Liver (tissue), 9 donors: ENCODE results near the gene FOXO3. TPM values are rescaled to one million over a fixed set of nuclear protein-coding genes. Genes with fewer than 3 reads are reported as not detected.

Experiments
- DNase-seq: peaks from one replicate; pipeline ENCODE4 v3.0.0-alpha.2; 2017; ENCODE audit warnings: low spot score
- H3K27ac ChIP-seq, 2 donors: one replicate each; pipeline ENCODE4 v1.7.0; 2013; ENCODE audit warnings: inconsistent platforms in 2 of 2, low read length in 2 of 2, control low read depth in 1 of 2, low read depth in 1 of 2, mild to moderate bottlenecking in 1 of 2
- H3K27me3 ChIP-seq, 4 donors: one replicate each; pipeline versions ENCODE4 v1.6.1 to v1.7.0; 2013; ENCODE audit warnings: low read length in 3 of 4, inconsistent platforms in 1 of 4, mild to moderate bottlenecking in 1 of 4, moderate library complexity in 1 of 4; ENCODE audit not compliant: control insufficient read depth in 4 of 4, insufficient read depth in 4 of 4
- H3K36me3 ChIP-seq, 4 donors: one replicate each; pipeline versions ENCODE4 v1.6.1 to v1.7.0; 2013; ENCODE audit warnings: low read length in 3 of 4, mild to moderate bottlenecking in 3 of 4, low read depth in 1 of 4, moderate library complexity in 1 of 4; ENCODE audit not compliant: control insufficient read depth in 4 of 4, insufficient read depth in 3 of 4
- H3K4me1 ChIP-seq, 4 donors: one replicate each; pipeline versions ENCODE4 v1.6.1 to v1.7.0; 2013; ENCODE audit warnings: low read length in 3 of 4, mild to moderate bottlenecking in 3 of 4, moderate library complexity in 1 of 4; ENCODE audit not compliant: control insufficient read depth in 4 of 4, insufficient read depth in 4 of 4
- H3K4me3 ChIP-seq, 3 donors: one replicate each; pipeline versions ENCODE4 v1.6.1 to v1.7.0; 2013; ENCODE audit warnings: low read length in 3 of 3, control low read depth in 1 of 3, low read depth in 1 of 3, mild to moderate bottlenecking in 1 of 3
- H3K9ac ChIP-seq, 2 donors: one replicate each; pipeline ENCODE4 v1.7.0; 2013; ENCODE audit warnings: low read length in 2 of 2, mild to moderate bottlenecking in 2 of 2, moderate library complexity in 2 of 2, control low read depth in 1 of 2, low read depth in 1 of 2
- H3K9me3 ChIP-seq, 4 donors: one replicate each; pipeline versions ENCODE4 v1.6.1 to v1.7.0; 2013; ENCODE audit warnings: low read length in 3 of 4; ENCODE audit not compliant: control insufficient read depth in 4 of 4
- EGR1 ChIP-seq, 2 donors: IDR thresholded peaks; 2 replicates each; pipeline ENCODE4 v1.6.1; 2016 to 2018; ENCODE audit warnings: antibody characterized with exemption in 2 of 2, low read depth in 2 of 2
- FOXA1 ChIP-seq: IDR thresholded peaks from 2 replicates; pipeline ENCODE4 v1.6.1; 2016; ENCODE audit warnings: antibody characterized with exemption
- FOXA2 ChIP-seq: IDR thresholded peaks from 2 replicates; pipeline ENCODE4 v1.6.1; 2016; ENCODE audit warnings: antibody characterized with exemption
- GABPA ChIP-seq, 2 donors: IDR thresholded peaks in 1 of 2; conservative IDR thresholded peaks in 1 of 2; 2 replicates each; pipeline ENCODE4 v1.6.1; 2016; ENCODE audit warnings: antibody characterized with exemption in 2 of 2, mild to moderate bottlenecking in 1 of 2, moderate library complexity in 1 of 2
- HNF4A ChIP-seq, 2 donors: conservative IDR thresholded peaks; 2 replicates each; pipeline ENCODE4 v1.6.1; 2016; ENCODE audit warnings: antibody characterized with exemption in 2 of 2, mild to moderate bottlenecking in 2 of 2
- HNF4G ChIP-seq: IDR thresholded peaks from 2 replicates; pipeline ENCODE4 v1.6.1; 2016; ENCODE audit warnings: antibody characterized with exemption
- JUND ChIP-seq, 2 donors: IDR thresholded peaks; 2 replicates each; pipeline ENCODE4 v1.6.1; 2016; ENCODE audit warnings: antibody characterized with exemption in 2 of 2
- MAX ChIP-seq: IDR thresholded peaks from 2 replicates; pipeline ENCODE4 v1.6.1; 2016; ENCODE audit warnings: antibody characterized with exemption
- NR2F2 ChIP-seq: IDR thresholded peaks from 2 replicates; pipeline ENCODE4 v1.6.1; 2016; ENCODE audit warnings: antibody characterized with exemption
- RAD21 ChIP-seq, 2 donors: IDR thresholded peaks; 2 replicates each; pipeline ENCODE4 v1.6.1; 2016; ENCODE audit warnings: antibody characterized with exemption in 2 of 2, mild to moderate bottlenecking in 2 of 2
- RXRA ChIP-seq, 2 donors: IDR thresholded peaks; 2 replicates each; pipeline ENCODE4 v1.6.1; 2017 to 2018; ENCODE audit warnings: antibody characterized with exemption in 2 of 2, mild to moderate bottlenecking in 1 of 2
- SP1 ChIP-seq: IDR thresholded peaks from 2 replicates; pipeline ENCODE4 v1.6.1; 2018; ENCODE audit warnings: antibody characterized with exemption, mild to moderate bottlenecking
- TAF1 ChIP-seq: conservative IDR thresholded peaks from 2 replicates; pipeline ENCODE4 v1.6.1; 2016; ENCODE audit warnings: antibody characterized with exemption, mild to moderate bottlenecking
- YY1 ChIP-seq: IDR thresholded peaks from 2 replicates; pipeline ENCODE4 v1.6.1; 2016; ENCODE audit warnings: antibody characterized with exemption, mild to moderate bottlenecking
- WGBS: extraction: QIAGEN DNeasy Blood & Tissue Kit; methylation state at CpG from one replicate; pipeline ENCODE4 v1.1.7; 2013; 5-methylcytosine and 5-hydroxymethylcytosine counted together
- polyA plus RNA-seq, 2 donors: library from polyadenylated mRNA; stranded (reverse) in 1 of 2; unstranded in 1 of 2; fragments of 200-250 nt in 1 of 2; fragments of >200 nt in 1 of 2; fragmentation: Nextera tagmentation in 1 of 2; extraction: Ambion mirVana in 1 of 2; gene quantifications; one replicate each; pipeline versions ENCODE4 v1.2.1 to v1.2.3, GENCODE V29; 2013 to 2015
- total RNA-seq, 2 donors: library from RNA; depleted of rRNA; stranded (reverse); fragments of >200 nt; gene quantifications; one replicate each; pipeline ENCODE4 v1.2.3, GENCODE V29; 2014
- TF ChIP-seq, protein P1 (sequence below): IDR thresholded peaks from 2 replicates; pipeline ENCODE4 v1.6.1; 2016; ENCODE audit warnings: antibody characterized with exemption, mild to moderate bottlenecking
- TF ChIP-seq, protein P2 (sequence below): IDR thresholded peaks from 2 replicates; pipeline ENCODE4 v1.6.1; 2016; ENCODE audit warnings: antibody characterized with exemption
- TF ChIP-seq, protein P3 (sequence below): fragments of 150-350 bp; IDR thresholded peaks from 2 replicates; pipeline ENCODE4 v1.5.1; 2017; ENCODE audit warnings: improper control_type of control experiment, low read depth, low read length; ENCODE audit not compliant: missing input control
- TF ChIP-seq, protein P4 (sequence below): IDR thresholded peaks from 2 replicates; pipeline ENCODE4 v1.6.1; 2016; ENCODE audit warnings: antibody characterized with exemption
- donor health status: healthy.
- donor health status: healthy.
- donor health status: healthy.
- donor health status: healthy.
- donor health status: healthy.

Gene FOXO3
- total and polyA plus RNA-seq, 4 donors: 6.0 to 72.2 (median 17.3) TPM

DNA sequence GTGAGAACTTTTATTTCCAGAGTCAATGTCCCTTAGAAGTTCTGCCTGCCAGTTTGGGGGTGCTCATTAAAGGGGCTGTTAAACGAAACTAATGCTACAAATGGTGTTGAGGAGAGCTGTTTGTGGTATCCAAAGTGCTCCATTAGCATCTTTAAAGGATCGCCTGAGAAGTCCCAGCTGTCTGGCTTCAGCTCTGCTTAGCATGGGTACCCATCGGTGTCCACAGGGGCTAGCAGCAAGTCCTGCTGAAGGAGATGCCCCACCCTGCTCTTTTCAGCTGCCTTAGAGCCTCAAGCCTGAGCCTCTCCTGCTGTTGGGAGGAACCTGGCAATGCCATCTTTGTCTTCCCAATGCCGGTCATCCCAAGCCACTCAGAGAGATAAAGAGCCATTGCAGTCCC, 111.1 kb downstream of the FOXO3 start:
- no peaks in the 10 kb centered on the region for H3K9me3 ChIP-seq
- H3K4me1 ChIP-seq: peaks cover 4 to 17% (median 13%) of the 10 kb centered on the region in 4 donors
- H3K9ac ChIP-seq: no peak overlapping the region
- H3K27me3 ChIP-seq: no peaks in the 10 kb centered on the region
- no peak overlapping the region for H3K4me3 ChIP-seq
- no peak for TF ChIP-seq RXRA (IDR thresholded peaks at IDR 0.05)
- no peak for TF ChIP-seq TAF1
- TF ChIP-seq JUND (IDR thresholded peaks at IDR 0.05): no peak
- H3K27ac ChIP-seq: no peak overlapping the region
- DNase-seq: no peak
- 92% methylated on average over 4 of the region's 4 CpGs for WGBS
- H3K36me3 ChIP-seq: peaks cover 3 to 6% (median 3%) of the 10 kb centered on the region in 4 donors

DNA sequence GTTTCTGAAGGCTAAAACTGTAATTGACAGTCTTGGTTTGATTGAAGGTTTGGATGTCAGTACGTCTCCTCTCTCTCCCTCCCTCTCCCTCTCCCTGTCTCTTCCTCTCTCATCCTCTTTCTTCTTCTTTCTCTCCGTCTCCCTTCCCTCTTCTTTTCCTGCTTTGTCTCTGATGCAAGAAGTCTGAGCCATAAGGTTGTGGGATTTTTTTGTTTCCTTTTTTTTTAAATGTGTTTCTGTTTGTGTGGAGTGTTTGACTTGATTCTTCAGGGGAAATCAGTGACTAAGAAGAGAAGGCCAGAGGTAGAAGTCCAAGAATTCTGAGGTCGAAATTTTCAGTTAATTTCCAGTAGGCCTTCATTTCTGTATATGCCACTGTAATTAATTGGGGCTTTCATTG, 111.9 kb downstream of the FOXO3 start:
- 72% methylated on average over 3 of the region's 3 CpGs for WGBS
- no peak for DNase-seq
- Histone ChIP-seq H3K4me3 (no peak overlapping the region), H3K36me3 (peaks cover 3 to 6% (median 3%) of the 10 kb centered on the region in 4 donors), H3K4me1 (peaks cover 9 to 25% (median 22%) of the 10 kb centered on the region in 4 donors), H3K27me3 (no peaks in the 10 kb centered on the region), H3K9ac (no peak overlapping the region), H3K27ac (no peak overlapping the region), H3K9me3 (no peaks in the 10 kb centered on the region)
- no peak for TF ChIP-seq RXRA (IDR thresholded peaks at IDR 0.05)
- TF ChIP-seq NR2F2: no peak
- TF ChIP-seq, protein P1, sequence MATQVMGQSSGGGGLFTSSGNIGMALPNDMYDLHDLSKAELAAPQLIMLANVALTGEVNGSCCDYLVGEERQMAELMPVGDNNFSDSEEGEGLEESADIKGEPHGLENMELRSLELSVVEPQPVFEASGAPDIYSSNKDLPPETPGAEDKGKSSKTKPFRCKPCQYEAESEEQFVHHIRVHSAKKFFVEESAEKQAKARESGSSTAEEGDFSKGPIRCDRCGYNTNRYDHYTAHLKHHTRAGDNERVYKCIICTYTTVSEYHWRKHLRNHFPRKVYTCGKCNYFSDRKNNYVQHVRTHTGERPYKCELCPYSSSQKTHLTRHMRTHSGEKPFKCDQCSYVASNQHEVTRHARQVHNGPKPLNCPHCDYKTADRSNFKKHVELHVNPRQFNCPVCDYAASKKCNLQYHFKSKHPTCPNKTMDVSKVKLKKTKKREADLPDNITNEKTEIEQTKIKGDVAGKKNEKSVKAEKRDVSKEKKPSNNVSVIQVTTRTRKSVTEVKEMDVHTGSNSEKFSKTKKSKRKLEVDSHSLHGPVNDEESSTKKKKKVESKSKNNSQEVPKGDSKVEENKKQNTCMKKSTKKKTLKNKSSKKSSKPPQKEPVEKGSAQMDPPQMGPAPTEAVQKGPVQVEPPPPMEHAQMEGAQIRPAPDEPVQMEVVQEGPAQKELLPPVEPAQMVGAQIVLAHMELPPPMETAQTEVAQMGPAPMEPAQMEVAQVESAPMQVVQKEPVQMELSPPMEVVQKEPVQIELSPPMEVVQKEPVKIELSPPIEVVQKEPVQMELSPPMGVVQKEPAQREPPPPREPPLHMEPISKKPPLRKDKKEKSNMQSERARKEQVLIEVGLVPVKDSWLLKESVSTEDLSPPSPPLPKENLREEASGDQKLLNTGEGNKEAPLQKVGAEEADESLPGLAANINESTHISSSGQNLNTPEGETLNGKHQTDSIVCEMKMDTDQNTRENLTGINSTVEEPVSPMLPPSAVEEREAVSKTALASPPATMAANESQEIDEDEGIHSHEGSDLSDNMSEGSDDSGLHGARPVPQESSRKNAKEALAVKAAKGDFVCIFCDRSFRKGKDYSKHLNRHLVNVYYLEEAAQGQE: no peak
- no peak for TF ChIP-seq YY1
- no peak for TF ChIP-seq TAF1
- no peak for TF ChIP-seq FOXA2
- TF ChIP-seq FOXA1: no peak
- TF ChIP-seq RAD21 (IDR thresholded peaks at IDR 0.05): no peak
- no peak for TF ChIP-seq SP1
- TF ChIP-seq, protein P2, sequence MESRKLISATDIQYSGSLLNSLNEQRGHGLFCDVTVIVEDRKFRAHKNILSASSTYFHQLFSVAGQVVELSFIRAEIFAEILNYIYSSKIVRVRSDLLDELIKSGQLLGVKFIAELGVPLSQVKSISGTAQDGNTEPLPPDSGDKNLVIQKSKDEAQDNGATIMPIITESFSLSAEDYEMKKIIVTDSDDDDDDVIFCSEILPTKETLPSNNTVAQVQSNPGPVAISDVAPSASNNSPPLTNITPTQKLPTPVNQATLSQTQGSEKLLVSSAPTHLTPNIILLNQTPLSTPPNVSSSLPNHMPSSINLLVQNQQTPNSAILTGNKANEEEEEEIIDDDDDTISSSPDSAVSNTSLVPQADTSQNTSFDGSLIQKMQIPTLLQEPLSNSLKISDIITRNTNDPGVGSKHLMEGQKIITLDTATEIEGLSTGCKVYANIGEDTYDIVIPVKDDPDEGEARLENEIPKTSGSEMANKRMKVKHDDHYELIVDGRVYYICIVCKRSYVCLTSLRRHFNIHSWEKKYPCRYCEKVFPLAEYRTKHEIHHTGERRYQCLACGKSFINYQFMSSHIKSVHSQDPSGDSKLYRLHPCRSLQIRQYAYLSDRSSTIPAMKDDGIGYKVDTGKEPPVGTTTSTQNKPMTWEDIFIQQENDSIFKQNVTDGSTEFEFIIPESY: no peak
- TF ChIP-seq MAX: no peak
- no peak for TF ChIP-seq JUND (IDR thresholded peaks at IDR 0.05)
- TF ChIP-seq, protein P3, sequence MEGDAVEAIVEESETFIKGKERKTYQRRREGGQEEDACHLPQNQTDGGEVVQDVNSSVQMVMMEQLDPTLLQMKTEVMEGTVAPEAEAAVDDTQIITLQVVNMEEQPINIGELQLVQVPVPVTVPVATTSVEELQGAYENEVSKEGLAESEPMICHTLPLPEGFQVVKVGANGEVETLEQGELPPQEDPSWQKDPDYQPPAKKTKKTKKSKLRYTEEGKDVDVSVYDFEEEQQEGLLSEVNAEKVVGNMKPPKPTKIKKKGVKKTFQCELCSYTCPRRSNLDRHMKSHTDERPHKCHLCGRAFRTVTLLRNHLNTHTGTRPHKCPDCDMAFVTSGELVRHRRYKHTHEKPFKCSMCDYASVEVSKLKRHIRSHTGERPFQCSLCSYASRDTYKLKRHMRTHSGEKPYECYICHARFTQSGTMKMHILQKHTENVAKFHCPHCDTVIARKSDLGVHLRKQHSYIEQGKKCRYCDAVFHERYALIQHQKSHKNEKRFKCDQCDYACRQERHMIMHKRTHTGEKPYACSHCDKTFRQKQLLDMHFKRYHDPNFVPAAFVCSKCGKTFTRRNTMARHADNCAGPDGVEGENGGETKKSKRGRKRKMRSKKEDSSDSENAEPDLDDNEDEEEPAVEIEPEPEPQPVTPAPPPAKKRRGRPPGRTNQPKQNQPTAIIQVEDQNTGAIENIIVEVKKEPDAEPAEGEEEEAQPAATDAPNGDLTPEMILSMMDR: no peak
- TF ChIP-seq, protein P4, sequence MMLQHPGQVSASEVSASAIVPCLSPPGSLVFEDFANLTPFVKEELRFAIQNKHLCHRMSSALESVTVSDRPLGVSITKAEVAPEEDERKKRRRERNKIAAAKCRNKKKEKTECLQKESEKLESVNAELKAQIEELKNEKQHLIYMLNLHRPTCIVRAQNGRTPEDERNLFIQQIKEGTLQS: no peak
- TF ChIP-seq GABPA (IDR thresholded peaks at IDR 0.05 in 1 of 2, conservative IDR thresholded peaks at IDR 0.05 in 1 of 2): no peak
- no peak for TF ChIP-seq HNF4G
- TF ChIP-seq EGR1 (IDR thresholded peaks at IDR 0.05; ENCODE audit: low read depth in 2 of 2): no peak
- TF ChIP-seq HNF4A (conservative IDR thresholded peaks at IDR 0.05): no peak
